ENCODE measurements around the gene CYP3A5. TPM values are rescaled to one million over a fixed set of nuclear protein-coding genes. Genes with fewer than 3 reads are reported as not detected.

Gene CYP3A5
- total and polyA plus RNA-seq, 2 of the 13 experiments (the other 11 are each of a cell fraction or from before 2014, with no cell fraction given) = 5.7 to 9.3 TPM

GRCh38 chr7:99616359-99617191 is 63.2 kb downstream of the CYP3A5 start, which contains the start of gene ZSCAN25 (continued):
- TF ChIP-seq MAF1 (CRISPR knock-in tag; IDR thresholded peaks at IDR 0.05; ENCODE audit: borderline replicate concordance) = peak; percentile 55; the same call in 1 of the 2 replicates
- 0 out of 2 replicates have a peak, but pooled peaks have one; percentile 70 for TF ChIP-seq KIAA2018 (CRISPR knock-in tag; IDR thresholded peaks at IDR 0.05; ENCODE audit: borderline replicate concordance)
- peak; percentile 87 for TF ChIP-seq MTF1 (CRISPR knock-in tag; IDR thresholded peaks at IDR 0.05)
- TF ChIP-seq TCF7L2 (IDR thresholded peaks at IDR 0.05; ENCODE audit: low read depth, low read length) = no peak
- no peak for TF ChIP-seq FOXK2 (IDR thresholded peaks at IDR 0.05)
- peak; percentile 46 for TF ChIP-seq TOPORS (CRISPR knock-in tag; IDR thresholded peaks at IDR 0.05)
- TF ChIP-seq TAF15 (IDR thresholded peaks at IDR 0.05; ENCODE audit: low read depth, low read length, poor library complexity, severe bottlenecking) = peak; percentile 81
- TF ChIP-seq NFE2 (CRISPR knock-in tag; IDR thresholded peaks at IDR 0.05) = no peak
- TF ChIP-seq YEATS4 (CRISPR knock-in tag; IDR thresholded peaks at IDR 0.05; ENCODE audit: borderline replicate concordance) = peak; percentile 94
- TF ChIP-seq ZNF549 (CRISPR knock-in tag; IDR thresholded peaks at IDR 0.05) = no peak
- peak; percentile 98 for TF ChIP-seq GABPA (IDR thresholded peaks at IDR 0.05; ENCODE audit: low read depth, low read length)
- peak; percentile 99 for TF ChIP-seq GABPA (CRISPR knock-in tag; IDR thresholded peaks at IDR 0.05; ENCODE audit: low read depth)
- TF ChIP-seq HIVEP1 (CRISPR knock-in tag; IDR thresholded peaks at IDR 0.05) = peak; percentile 87
- peak; percentile 81 for TF ChIP-seq RXRA (CRISPR knock-in tag; IDR thresholded peaks at IDR 0.05)
- TF ChIP-seq U2AF2 (IDR thresholded peaks at IDR 0.05; ENCODE audit: low read depth, low read length) = no peak
- TF ChIP-seq TIGD3 (CRISPR knock-in tag; IDR thresholded peaks at IDR 0.05; ENCODE audit: borderline replicate concordance) = peak; percentile 63
- peak; percentile 98 for TF ChIP-seq PHF8 (CRISPR knock-in tag; IDR thresholded peaks at IDR 0.05)
- TF ChIP-seq SIN3B (IDR thresholded peaks at IDR 0.05; ENCODE audit: low read length) = peak; percentile 77
- TF ChIP-seq HMGXB4 (CRISPR knock-in tag; IDR thresholded peaks at IDR 0.05; ENCODE audit: borderline replicate concordance in 1 of 2, low read depth in 1 of 2) = peak; percentile 97 to 99

Measured in HepG2 (cell line).